ENCODE data around the gene NIN. TPM values are rescaled to one million over a fixed set of nuclear protein-coding genes. Genes with fewer than 3 reads are reported as not detected.

NIN gene
- total RNA-seq, 1 donor from 2014 or later: 46.9 TPM

- Mint-ChIP-seq H3K4me1 (ENCODE audit: low read depth) (peaks cover 48% of the 10 kb centered on the region), H3K27ac (ENCODE audit: unreplicated experiment) (peak overlapping the region; percentile 74), H3K27me3 (ENCODE audit: low read depth) (no peaks in the 10 kb centered on the region), H3K9me3 (ENCODE audit: low read depth) (no peaks in the 10 kb centered on the region), H3K4me3 (ENCODE audit: unreplicated experiment) (no peak overlapping the region), H3K36me3 (ENCODE audit: low read depth) (peaks cover 39% of the 10 kb centered on the region)
- no peak for DNase-seq (ENCODE audit: low spot score)
- TF ChIP-seq CTCF (IDR thresholded peaks at IDR 0.05): no peak
Observed at GRCh38 chr14:50763382-50764007, 67.5 kb downstream of the NIN start.

GRCh38 chr14:50762931-50763300 is 68.0 kb downstream of the NIN start:
- H3K27ac Mint-ChIP-seq (ENCODE audit: unreplicated experiment): peak overlapping the region; percentile 74
- H3K4me3 Mint-ChIP-seq (ENCODE audit: unreplicated experiment): no peak overlapping the region
- H3K9me3 Mint-ChIP-seq (ENCODE audit: low read depth): no peaks in the 10 kb centered on the region
- DNase-seq (ENCODE audit: low spot score): no peak
- no peak for TF ChIP-seq CTCF (IDR thresholded peaks at IDR 0.05)
- peaks cover 37% of the 10 kb centered on the region for H3K36me3 Mint-ChIP-seq (ENCODE audit: low read depth)
- H3K27me3 Mint-ChIP-seq (ENCODE audit: low read depth): no peaks in the 10 kb centered on the region
- peaks cover 42% of the 10 kb centered on the region for H3K4me1 Mint-ChIP-seq (ENCODE audit: low read depth)

GRCh38 chr14:50762001-50762930 is 68.7 kb downstream of the NIN start:
- no peak overlapping the region for H3K4me3 Mint-ChIP-seq (ENCODE audit: unreplicated experiment)
- no peak for TF ChIP-seq CTCF (IDR thresholded peaks at IDR 0.05)

GRCh38 chr14:50759800-50760543 is 71.0 kb downstream of the NIN start:
- H3K27me3 Mint-ChIP-seq (ENCODE audit: low read depth): no peaks in the 10 kb centered on the region
- no peak for DNase-seq (ENCODE audit: low spot score)
- no peak overlapping the region for H3K27ac Mint-ChIP-seq (ENCODE audit: unreplicated experiment)
- peaks cover 32% of the 10 kb centered on the region for H3K36me3 Mint-ChIP-seq (ENCODE audit: low read depth)
- no peak for TF ChIP-seq CTCF (IDR thresholded peaks at IDR 0.05)
- no peak overlapping the region for H3K4me3 Mint-ChIP-seq (ENCODE audit: unreplicated experiment)
- peaks cover 30% of the 10 kb centered on the region for H3K4me1 Mint-ChIP-seq (ENCODE audit: low read depth)
- no peaks in the 10 kb centered on the region for H3K9me3 Mint-ChIP-seq (ENCODE audit: low read depth)

More at GRCh38 chr14:50762001-50762930, 68.7 kb downstream of the NIN start:
- Mint-ChIP-seq H3K9me3 (ENCODE audit: low read depth) (no peaks in the 10 kb centered on the region), H3K27ac (ENCODE audit: unreplicated experiment) (peak overlapping the region; percentile 74), H3K27me3 (ENCODE audit: low read depth) (no peaks in the 10 kb centered on the region), H3K36me3 (ENCODE audit: low read depth) (peaks cover 37% of the 10 kb centered on the region), H3K4me1 (ENCODE audit: low read depth) (peaks cover 41% of the 10 kb centered on the region)
- DNase-seq (ENCODE audit: low spot score): no peak

GRCh38 chr14:50758945-50759344 is 72.0 kb downstream of the NIN start:
- Mint-ChIP-seq H3K9me3 (ENCODE audit: low read depth) (no peaks in the 10 kb centered on the region), H3K36me3 (ENCODE audit: low read depth) (peaks cover 28% of the 10 kb centered on the region), H3K27ac (ENCODE audit: unreplicated experiment) (peak overlapping the region; percentile 43), H3K27me3 (ENCODE audit: low read depth) (no peaks in the 10 kb centered on the region), H3K4me3 (ENCODE audit: unreplicated experiment) (no peak overlapping the region), H3K4me1 (ENCODE audit: low read depth) (peaks cover 23% of the 10 kb centered on the region)
- TF ChIP-seq CTCF (IDR thresholded peaks at IDR 0.05): no peak
- DNase-seq (ENCODE audit: low spot score): no peak
